ENCODE measurements around the gene MIOX. TPM values are rescaled to one million over a fixed set of nuclear protein-coding genes. Genes with fewer than 3 reads are reported as not detected.

Gene MIOX
- total and polyA plus RNA-seq, 2 of the 13 experiments (the other 11 are each of a cell fraction or from before 2014, with no cell fraction given) = 1.5 to 2.9 TPM

GRCh38 chr22:50529897-50530579 is 43.4 kb downstream of the MIOX start, which contains the start of gene TYMP (continued):
- TF ChIP-seq RERE (CRISPR knock-in tag; IDR thresholded peaks at IDR 0.05; ENCODE audit: low read depth) = peak; percentile 12; the same call in 1 of the 2 replicates
- no peak for TF ChIP-seq SATB2 (CRISPR knock-in tag; IDR thresholded peaks at IDR 0.05)
- no peak for TF ChIP-seq TBL1XR1 (IDR thresholded peaks at IDR 0.05; ENCODE audit: borderline replicate concordance, low read length, partially characterized antibody)
- no peak for TF ChIP-seq ZNF414 (CRISPR knock-in tag; IDR thresholded peaks at IDR 0.05)
- TF ChIP-seq ZIK1 (CRISPR knock-in tag; IDR thresholded peaks at IDR 0.05; ENCODE audit: borderline replicate concordance, low read depth) = no peak
- peak; percentile 88 for TF ChIP-seq MYPOP (CRISPR knock-in tag; IDR thresholded peaks at IDR 0.05)
- TF ChIP-seq ZNF331 (CRISPR knock-in tag; IDR thresholded peaks at IDR 0.05) = 0 out of 2 replicates have a peak, but pooled peaks have one; percentile 45
- peak; percentile 12; the same call in 1 of the 2 replicates for TF ChIP-seq ZBED4 (CRISPR knock-in tag; IDR thresholded peaks at IDR 0.05; ENCODE audit: borderline replicate concordance)
- TF ChIP-seq AKAP8 (CRISPR knock-in tag; IDR thresholded peaks at IDR 0.05) = peak; percentile 99
- no peak for TF ChIP-seq ZNF282 (IDR thresholded peaks at IDR 0.05; ENCODE audit: partially characterized antibody)
- TF ChIP-seq ZNF607 (CRISPR knock-in tag; IDR thresholded peaks at IDR 0.05; ENCODE audit: borderline replicate concordance) = no peak; the same call in 1 of the 2 replicates
- no peak for TF ChIP-seq CHD4 (IDR thresholded peaks at IDR 0.05; ENCODE audit: borderline replicate concordance, low read length)
- no peak for TF ChIP-seq TRAFD1 (CRISPR knock-in tag; IDR thresholded peaks at IDR 0.05; ENCODE audit: borderline replicate concordance)
- TF ChIP-seq PAX8 (CRISPR knock-in tag; IDR thresholded peaks at IDR 0.05; ENCODE audit: borderline replicate concordance) = no peak
- TF ChIP-seq ZNF709 (CRISPR knock-in tag; IDR thresholded peaks at IDR 0.05) = peak; percentile 77
- peak; percentile 50 for TF ChIP-seq ELF1 (CRISPR knock-in tag; IDR thresholded peaks at IDR 0.05)
